Activated T-helper 2 cell treated with anti-CD3 and anti-CD28 coated beads, Interferon-gamma antibody, Interleukin-2, Interleukin-4, amounts not matched to agents 10 μg/mL and 5 μg/mL and 100 μg/mL, durations not matched to agents 14 hours and 24 hours and 36 hours (primary cell): ENCODE measurements around the gene WDR45. TPM values are rescaled to one million over a fixed set of nuclear protein-coding genes. Genes with fewer than 3 reads are reported as not detected.
A peak's percentile ranks its signal among the peaks of the same experiment; 100 is the strongest.

Source experiments
- DNase-seq: peaks from one replicate; pipeline ENCODE4 v3.0.0; 2021; ENCODE audit warnings: low spot score
- H3K27ac Mint-ChIP-seq: one replicate; pipeline ENCODE4 v1.8.0; 2021; ENCODE audit warnings: mixed read lengths
- H3K27me3 Mint-ChIP-seq: one replicate; pipeline ENCODE4 v1.8.0; 2021; ENCODE audit warnings: low read depth, mixed read lengths
- H3K36me3 Mint-ChIP-seq: one replicate; pipeline ENCODE4 v1.8.0; 2021; ENCODE audit warnings: low read depth, mixed read lengths
- H3K4me1 Mint-ChIP-seq: one replicate; pipeline ENCODE4 v1.8.0; 2021; ENCODE audit warnings: low read depth, mixed read lengths
- H3K4me3 Mint-ChIP-seq: one replicate; pipeline ENCODE4 v1.8.0; 2021; ENCODE audit warnings: low read depth, mild to moderate bottlenecking, moderate library complexity, mixed read lengths
- H3K9me3 Mint-ChIP-seq: one replicate; pipeline ENCODE4 v1.8.0; 2021; ENCODE audit warnings: mixed read lengths
- intact Hi-C: fragments of 100-400 bp; cut with micrococcal nuclease; formaldehyde crosslinking; loops from one replicate; pipeline ENCODE4 v1.15.1; 2023
- total RNA-seq: library from RNA; stranded (reverse); gene quantifications from 2 replicates; pipeline ENCODE4 v1.2.3, GENCODE V29; 2022

Gene WDR45
- total RNA-seq, 1 donor from 2014 or later = 37.9 TPM

DNA sequence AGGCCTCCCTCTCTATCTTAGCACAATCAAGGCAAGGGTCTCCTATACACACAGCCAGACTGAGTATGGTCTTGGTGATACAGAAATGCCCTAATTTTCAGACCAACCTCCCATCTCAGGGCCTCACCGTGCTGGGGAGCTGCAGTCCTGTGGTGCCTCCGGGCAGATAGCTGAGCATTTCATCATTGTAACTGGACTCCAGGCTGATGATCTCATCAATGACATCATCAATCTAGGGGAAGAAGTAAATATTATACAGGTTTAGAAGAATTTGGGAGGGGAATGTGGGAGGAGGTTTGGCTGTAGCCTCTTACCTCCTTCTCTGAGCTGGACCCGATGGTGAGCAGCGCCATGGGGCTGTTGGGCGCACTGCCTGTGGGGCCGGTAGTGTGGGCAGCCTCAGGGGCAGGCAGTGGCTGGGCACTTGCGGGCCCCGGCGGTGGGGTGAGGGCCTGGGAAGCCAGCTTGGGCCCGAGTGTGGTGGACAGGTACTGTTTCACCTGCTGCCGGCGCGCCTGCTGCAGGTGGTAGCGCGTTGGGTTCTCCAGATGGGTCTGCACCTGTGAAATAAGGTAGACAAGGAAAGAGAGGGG lies 41.7 kb downstream of the WDR45 start:
- Mint-ChIP-seq H3K36me3 (peaks cover 44% of the 10 kb centered on the region), H3K4me3 (no peak overlapping the region), H3K4me1 (peaks cover 26% of the 10 kb centered on the region), H3K27me3 (no peaks in the 10 kb centered on the region), H3K27ac (peak overlapping the region; percentile 24), H3K9me3 (no peaks in the 10 kb centered on the region)
- intact Hi-C loops = no loop called here
- no peak for DNase-seq

DNA sequence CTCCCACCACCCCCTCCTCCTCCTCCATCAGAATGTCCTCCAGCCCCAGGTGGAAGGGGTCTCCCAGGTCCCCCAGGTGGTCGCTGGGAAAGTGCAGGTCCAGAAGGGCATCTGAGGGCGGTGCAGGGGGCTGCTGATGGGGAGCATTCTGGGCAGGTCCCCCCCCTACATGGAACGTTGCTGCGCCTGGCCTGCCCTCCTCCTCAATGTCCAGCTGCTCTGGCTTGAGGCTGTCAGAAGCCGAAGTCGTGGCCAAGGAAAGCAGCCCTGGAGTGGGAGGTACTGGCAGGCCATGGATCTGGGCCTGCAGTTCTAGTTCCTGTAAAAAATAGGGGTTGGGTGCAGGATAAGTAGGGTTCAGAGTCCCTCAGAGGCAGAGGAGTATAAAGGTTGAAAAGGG lies 49.4 kb downstream of the WDR45 start:
- peaks cover 37% of the 10 kb centered on the region for H3K36me3 Mint-ChIP-seq
- H3K4me1 Mint-ChIP-seq = no peaks in the 10 kb centered on the region
- no peaks in the 10 kb centered on the region for H3K9me3 Mint-ChIP-seq

DNA sequence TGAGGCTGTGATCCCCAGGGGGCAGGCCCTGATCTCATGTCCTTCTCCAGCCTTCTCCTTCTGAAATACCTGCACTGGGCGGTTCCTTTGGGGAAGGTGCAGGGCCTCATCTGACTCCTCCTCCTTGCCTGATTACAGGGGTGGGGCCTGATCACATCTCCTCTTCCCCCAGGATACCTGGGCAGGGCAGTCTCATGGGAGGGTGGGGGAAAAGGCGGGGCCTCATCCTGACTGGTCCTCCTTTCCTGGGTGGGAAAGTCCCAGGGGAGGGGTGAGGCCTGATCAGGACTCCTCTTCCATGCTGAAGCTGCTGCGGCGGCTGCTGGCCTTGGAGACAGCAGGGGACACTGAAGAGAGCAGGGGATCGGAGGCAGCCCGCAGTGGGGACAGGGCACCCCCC lies 49.8 kb downstream of the WDR45 start:
- no peak for DNase-seq
- Mint-ChIP-seq H3K27me3 (no peaks in the 10 kb centered on the region), H3K4me1 (no peaks in the 10 kb centered on the region), H3K4me3 (no peak overlapping the region), H3K9me3 (no peaks in the 10 kb centered on the region), H3K27ac (no peak overlapping the region), H3K36me3 (peaks cover 37% of the 10 kb centered on the region)
- intact Hi-C loops = no loop called here

More for the DNA sequence above, 49.4 kb downstream of the WDR45 start:
- Mint-ChIP-seq H3K4me3 (no peak overlapping the region), H3K27ac (no peak overlapping the region), H3K27me3 (no peaks in the 10 kb centered on the region)
- DNase-seq = no peak
- intact Hi-C loops = no loop called here

Other genes starting within 250 kb of the WDR45 start
- 0.18 and 0.23 TPM in 2 replicates for gene PCSK1N, start 244.3 kb downstream of the WDR45 start, total RNA-seq
- 66.2 and 71.6 TPM in 2 replicates for gene TIMM17B, start 182.1 kb downstream of the WDR45 start, total RNA-seq
- gene PQBP1, start 182.0 kb downstream of the WDR45 start, total RNA-seq = 97.3 and 103 TPM in 2 replicates
- gene SLC35A2, start 168.2 kb downstream of the WDR45 start, total RNA-seq = 18.3 and 21.9 TPM in 2 replicates
- gene PIM2, start 160.9 kb downstream of the WDR45 start, total RNA-seq = 313 and 315 TPM in 2 replicates
- gene OTUD5, start 122.3 kb downstream of the WDR45 start, total RNA-seq = 73.9 and 77.9 TPM in 2 replicates
- gene KCND1, start 108.0 kb downstream of the WDR45 start, total RNA-seq = 2.9 and 3.3 TPM in 2 replicates
- 86.5 and 93.1 TPM in 2 replicates for gene GRIPAP1, start 77.6 kb downstream of the WDR45 start, total RNA-seq
- 28.4 and 28.5 TPM in 2 replicates for gene TFE3, start 36.5 kb downstream of the WDR45 start, total RNA-seq
- 4.6 and 6.6 TPM in 2 replicates for gene CCDC120, start 20.9 kb downstream of the WDR45 start, total RNA-seq
- gene PRAF2, start 5.9 kb downstream of the WDR45 start, total RNA-seq = 14.2 and 14.4 TPM in 2 replicates
- gene GPKOW, start 43.8 kb upstream of the WDR45 start, total RNA-seq = 25.8 and 26.3 TPM in 2 replicates
- gene MAGIX, start 82.9 kb upstream of the WDR45 start, total RNA-seq = 1.6 and 2.1 TPM in 2 replicates
- gene PLP2, start 92.0 kb upstream of the WDR45 start, total RNA-seq = 112 and 116 TPM in 2 replicates
- gene PRICKLE3, start 106.5 kb upstream of the WDR45 start, total RNA-seq = 24.5 and 26.9 TPM in 2 replicates
- gene SYP, start 120.3 kb upstream of the WDR45 start, total RNA-seq = 3.8 and 4.3 TPM in 2 replicates
- gene CACNA1F, start 153.5 kb upstream of the WDR45 start, total RNA-seq = 0.23 and 0.32 TPM in 2 replicates
- 30.2 and 32.0 TPM in 2 replicates for gene CCDC22, start 155.6 kb upstream of the WDR45 start, total RNA-seq
- gene FOXP3, start 184.8 kb upstream of the WDR45 start, total RNA-seq = 28.9 and 29.4 TPM in 2 replicates
- gene PPP1R3F, start 189.9 kb upstream of the WDR45 start, total RNA-seq = 7.9 and 10.1 TPM in 2 replicates
- gene GAGE10, start 223.8 kb upstream of the WDR45 start, total RNA-seq = not detected in 2 replicates
- not detected in 2 replicates for gene GAGE12J, start 242.2 kb upstream of the WDR45 start, total RNA-seq